Measurements from ENCODE around the gene KCNE5.
"Not testable (repeated sequence)": the region's sequence is repeated elsewhere in the genome, so short reads cannot be mapped to it uniquely, and the experiment has no call there.

KCNE5 gene

DNA sequence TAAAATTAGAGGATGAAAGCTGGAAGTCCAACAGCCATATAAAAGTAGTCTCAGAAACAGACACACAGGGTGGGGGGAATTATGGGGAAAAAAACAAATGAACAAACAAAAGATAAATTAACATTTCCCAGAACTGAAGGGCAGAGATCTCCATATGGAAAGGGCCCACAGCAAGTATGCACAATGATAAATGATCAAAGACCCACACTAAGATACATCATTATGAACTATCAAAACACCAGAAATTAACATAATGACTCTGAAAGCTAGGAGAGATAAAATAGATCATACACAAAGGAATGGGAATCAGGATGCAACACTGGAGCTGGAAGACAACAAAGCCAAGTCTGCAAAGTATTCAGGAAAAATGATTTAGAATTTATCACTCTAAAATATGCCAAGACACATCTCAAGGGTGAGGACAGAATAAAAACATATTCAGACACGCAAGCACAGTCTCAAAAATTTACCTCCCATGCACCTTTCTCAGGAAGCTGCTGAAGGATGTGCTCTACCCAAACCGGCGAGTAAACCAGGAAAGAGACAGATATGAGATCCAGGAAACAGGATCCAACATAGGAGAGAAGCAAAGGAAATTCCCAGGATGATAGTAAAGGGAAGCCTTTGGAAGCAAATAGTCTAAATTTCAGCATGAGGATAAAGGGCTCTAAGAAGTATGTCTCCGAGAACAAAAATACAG, 30.7 kb upstream of the KCNE5 start:
- TF ChIP-seq EZH2phosphoT487 (IDR thresholded peaks at IDR 0.05; ENCODE audit: borderline replicate concordance, low read length) = no peak
- TF ChIP-seq, protein P1, sequence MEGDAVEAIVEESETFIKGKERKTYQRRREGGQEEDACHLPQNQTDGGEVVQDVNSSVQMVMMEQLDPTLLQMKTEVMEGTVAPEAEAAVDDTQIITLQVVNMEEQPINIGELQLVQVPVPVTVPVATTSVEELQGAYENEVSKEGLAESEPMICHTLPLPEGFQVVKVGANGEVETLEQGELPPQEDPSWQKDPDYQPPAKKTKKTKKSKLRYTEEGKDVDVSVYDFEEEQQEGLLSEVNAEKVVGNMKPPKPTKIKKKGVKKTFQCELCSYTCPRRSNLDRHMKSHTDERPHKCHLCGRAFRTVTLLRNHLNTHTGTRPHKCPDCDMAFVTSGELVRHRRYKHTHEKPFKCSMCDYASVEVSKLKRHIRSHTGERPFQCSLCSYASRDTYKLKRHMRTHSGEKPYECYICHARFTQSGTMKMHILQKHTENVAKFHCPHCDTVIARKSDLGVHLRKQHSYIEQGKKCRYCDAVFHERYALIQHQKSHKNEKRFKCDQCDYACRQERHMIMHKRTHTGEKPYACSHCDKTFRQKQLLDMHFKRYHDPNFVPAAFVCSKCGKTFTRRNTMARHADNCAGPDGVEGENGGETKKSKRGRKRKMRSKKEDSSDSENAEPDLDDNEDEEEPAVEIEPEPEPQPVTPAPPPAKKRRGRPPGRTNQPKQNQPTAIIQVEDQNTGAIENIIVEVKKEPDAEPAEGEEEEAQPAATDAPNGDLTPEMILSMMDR (IDR thresholded peaks at IDR 0.05; ENCODE audit: low read depth, low read length, poor library complexity, severe bottlenecking) = no peak
- no peak overlapping the region for H3K4me2 ChIP-seq (ENCODE audit: low read length)
- no peak overlapping the region for H3K4me3 ChIP-seq (ENCODE audit: low read length)
- no peaks in the 10 kb centered on the region for H3K9me3 ChIP-seq (ENCODE audit: control insufficient read depth, insufficient read depth, low read length)
- no peaks in the 10 kb centered on the region for H3K9me2 ChIP-seq (replicated peaks; ENCODE audit: control insufficient read depth, low read length)
- peaks cover 45% of the 10 kb centered on the region for H3K36me3 ChIP-seq (ENCODE audit: control insufficient read depth, low read length)
- no peaks in the 10 kb centered on the region for H3K79me2 ChIP-seq (ENCODE audit: control insufficient read depth, low read length)
- H3K27me3 ChIP-seq (ENCODE audit: control insufficient read depth, low read length) = no peaks in the 10 kb centered on the region
- no peaks in the 10 kb centered on the region for H4K20me1 ChIP-seq (ENCODE audit: control insufficient read depth, insufficient read depth, low read depth, low read length)
- no peaks in the 10 kb centered on the region for H3K4me1 ChIP-seq (ENCODE audit: control insufficient read depth, low read length)
- no peaks in the 10 kb centered on the region for H3F3A ChIP-seq (ENCODE audit: control insufficient read depth, insufficient read depth)
- H3K27ac ChIP-seq (ENCODE audit: low read depth, low read length) = no peak overlapping the region

DNA sequence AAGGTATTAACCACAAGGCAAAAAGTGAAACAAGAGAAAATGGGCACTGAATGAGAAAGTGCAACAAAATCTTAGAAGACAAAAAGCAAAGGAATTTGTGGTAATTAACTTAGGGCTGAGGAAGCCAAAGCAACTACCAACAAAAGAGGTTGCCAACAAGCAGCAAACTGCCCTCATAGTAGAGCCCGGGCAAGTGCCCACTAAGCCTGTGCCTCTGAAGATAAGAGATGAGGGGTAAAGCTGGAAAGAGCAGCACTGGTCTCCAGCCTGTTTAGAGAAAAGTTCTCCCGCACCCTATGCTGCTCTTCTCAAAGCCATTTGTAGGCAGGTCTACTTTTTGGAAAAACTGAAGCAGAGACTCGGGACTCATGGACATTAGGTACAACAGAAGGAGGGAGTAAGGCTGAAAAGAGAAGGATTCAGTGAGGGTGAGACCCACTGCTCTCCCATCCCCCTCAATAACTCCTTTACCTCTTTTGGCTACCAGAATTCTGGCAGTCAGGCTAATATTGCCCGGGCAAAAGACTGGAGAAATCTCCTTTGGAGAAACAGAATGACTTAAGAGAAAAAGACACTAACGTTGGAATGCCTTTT, 29.6 kb upstream of the KCNE5 start:
- peaks cover 35% of the 10 kb centered on the region for H3K36me3 ChIP-seq (ENCODE audit: control insufficient read depth, low read length)
- no peaks in the 10 kb centered on the region for H3K27me3 ChIP-seq (ENCODE audit: control insufficient read depth, low read length)
- H3K9me2 ChIP-seq (replicated peaks; ENCODE audit: control insufficient read depth, low read length) = no peaks in the 10 kb centered on the region
- no peak overlapping the region for H3K4me2 ChIP-seq (ENCODE audit: low read length)
- H3K79me2 ChIP-seq (ENCODE audit: control insufficient read depth, low read length) = no peaks in the 10 kb centered on the region
- H4K20me1 ChIP-seq (ENCODE audit: control insufficient read depth, insufficient read depth, low read depth, low read length) = no peaks in the 10 kb centered on the region
- H3K4me3 ChIP-seq (ENCODE audit: low read length) = no peak overlapping the region
- H3K4me1 ChIP-seq (ENCODE audit: control insufficient read depth, low read length) = no peaks in the 10 kb centered on the region
- H3F3A ChIP-seq (ENCODE audit: control insufficient read depth, insufficient read depth) = no peaks in the 10 kb centered on the region
- no peaks in the 10 kb centered on the region for H3K9me3 ChIP-seq (ENCODE audit: control insufficient read depth, insufficient read depth, low read length)
- TF ChIP-seq, protein P1 (IDR thresholded peaks at IDR 0.05; ENCODE audit: low read depth, low read length, poor library complexity, severe bottlenecking) = no peak
- no peak for TF ChIP-seq EZH2phosphoT487 (IDR thresholded peaks at IDR 0.05; ENCODE audit: borderline replicate concordance, low read length)
- H3K27ac ChIP-seq (ENCODE audit: low read depth, low read length) = no peak overlapping the region

DNA sequence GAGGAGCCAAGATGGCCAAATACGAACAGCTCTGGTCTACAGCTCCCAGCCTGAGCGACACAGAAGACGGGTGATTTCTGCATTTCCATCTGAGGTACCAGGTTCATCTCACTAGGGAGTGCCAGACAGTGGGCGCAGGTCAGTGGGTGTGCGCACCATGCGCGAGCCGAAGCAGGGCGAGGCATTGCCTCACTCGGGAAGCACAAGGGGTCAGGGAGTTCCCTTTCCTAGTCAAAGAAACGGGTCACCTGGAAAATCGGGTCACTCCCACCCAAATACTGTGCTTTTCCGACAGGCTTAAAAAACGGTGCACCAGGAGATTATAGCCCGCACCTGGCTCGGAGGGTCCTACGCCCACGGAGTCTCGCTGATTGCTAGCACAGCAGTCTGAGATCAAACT, 19.7 kb upstream of the KCNE5 start:
- not testable (repeated sequence) for H3K36me3 ChIP-seq (ENCODE audit: control insufficient read depth, low read length); H3K79me2 ChIP-seq (ENCODE audit: control insufficient read depth, low read length); H3K27me3 ChIP-seq (ENCODE audit: control insufficient read depth, low read length)

DNA sequence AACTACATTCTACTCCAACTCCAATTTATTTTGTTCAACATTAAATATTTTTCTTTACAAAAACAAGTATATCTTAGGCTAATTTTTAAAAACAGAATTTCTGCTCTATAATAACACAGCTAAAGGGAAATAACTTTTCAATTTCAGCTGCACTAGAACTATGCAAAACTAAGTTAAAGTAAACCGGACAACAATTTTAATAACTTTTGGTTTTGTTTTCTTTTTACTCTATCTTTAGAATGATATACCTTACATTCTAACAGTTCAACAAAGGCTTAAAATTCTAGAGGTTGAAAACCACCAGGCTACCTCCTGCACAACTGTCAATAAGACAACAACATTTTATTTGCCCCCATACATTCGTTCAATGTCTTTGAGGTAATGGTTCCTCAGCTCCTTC, 18.7 kb upstream of the KCNE5 start:
- Histone ChIP-seq H3K9me3 (ENCODE audit: control insufficient read depth, insufficient read depth, low read length) (no peaks in the 10 kb centered on the region), H3K4me3 (ENCODE audit: low read length) (no peak overlapping the region), H3K27ac (ENCODE audit: low read depth, low read length) (no peak overlapping the region), H3K36me3 (ENCODE audit: control insufficient read depth, low read length) (peaks cover 3% of the 10 kb centered on the region; the same call in 1 of the 2 replicates), H4K20me1 (ENCODE audit: control insufficient read depth, insufficient read depth, low read depth, low read length) (no peaks in the 10 kb centered on the region), H3K79me2 (ENCODE audit: control insufficient read depth, low read length) (no peaks in the 10 kb centered on the region), H3K27me3 (ENCODE audit: control insufficient read depth, low read length) (no peaks in the 10 kb centered on the region), H3K9me2 (replicated peaks; ENCODE audit: control insufficient read depth, low read length) (no peaks in the 10 kb centered on the region), H3K4me1 (ENCODE audit: control insufficient read depth, low read length) (no peaks in the 10 kb centered on the region), H3K4me2 (ENCODE audit: low read length) (no peak overlapping the region), H3F3A (ENCODE audit: control insufficient read depth, insufficient read depth) (no peaks in the 10 kb centered on the region)
- TF ChIP-seq, protein P1 (IDR thresholded peaks at IDR 0.05; ENCODE audit: low read depth, low read length, poor library complexity, severe bottlenecking) = no peak

More for the DNA sequence above, 19.7 kb upstream of the KCNE5 start:
- H3K4me2 ChIP-seq (ENCODE audit: low read length); H4K20me1 ChIP-seq (ENCODE audit: control insufficient read depth, insufficient read depth, low read depth, low read length); H3K4me3 ChIP-seq (ENCODE audit: low read length); H3K9me2 ChIP-seq (replicated peaks; ENCODE audit: control insufficient read depth, low read length); H3F3A ChIP-seq (ENCODE audit: control insufficient read depth, insufficient read depth); H3K27ac ChIP-seq (ENCODE audit: low read depth, low read length); H3K9me3 ChIP-seq (ENCODE audit: control insufficient read depth, insufficient read depth, low read length); H3K4me1 ChIP-seq (ENCODE audit: control insufficient read depth, low read length): not testable (repeated sequence)

All from DOHH2 (cell line).